ENCODE data around the gene THOC2. TPM values are rescaled to one million over a fixed set of nuclear protein-coding genes. Genes with fewer than 3 reads are reported as not detected.
"Not testable (repeated sequence)": the region's sequence is repeated elsewhere in the genome, so short reads cannot be mapped to it uniquely, and the experiment has no call there.

The THOC2 gene, protein sequence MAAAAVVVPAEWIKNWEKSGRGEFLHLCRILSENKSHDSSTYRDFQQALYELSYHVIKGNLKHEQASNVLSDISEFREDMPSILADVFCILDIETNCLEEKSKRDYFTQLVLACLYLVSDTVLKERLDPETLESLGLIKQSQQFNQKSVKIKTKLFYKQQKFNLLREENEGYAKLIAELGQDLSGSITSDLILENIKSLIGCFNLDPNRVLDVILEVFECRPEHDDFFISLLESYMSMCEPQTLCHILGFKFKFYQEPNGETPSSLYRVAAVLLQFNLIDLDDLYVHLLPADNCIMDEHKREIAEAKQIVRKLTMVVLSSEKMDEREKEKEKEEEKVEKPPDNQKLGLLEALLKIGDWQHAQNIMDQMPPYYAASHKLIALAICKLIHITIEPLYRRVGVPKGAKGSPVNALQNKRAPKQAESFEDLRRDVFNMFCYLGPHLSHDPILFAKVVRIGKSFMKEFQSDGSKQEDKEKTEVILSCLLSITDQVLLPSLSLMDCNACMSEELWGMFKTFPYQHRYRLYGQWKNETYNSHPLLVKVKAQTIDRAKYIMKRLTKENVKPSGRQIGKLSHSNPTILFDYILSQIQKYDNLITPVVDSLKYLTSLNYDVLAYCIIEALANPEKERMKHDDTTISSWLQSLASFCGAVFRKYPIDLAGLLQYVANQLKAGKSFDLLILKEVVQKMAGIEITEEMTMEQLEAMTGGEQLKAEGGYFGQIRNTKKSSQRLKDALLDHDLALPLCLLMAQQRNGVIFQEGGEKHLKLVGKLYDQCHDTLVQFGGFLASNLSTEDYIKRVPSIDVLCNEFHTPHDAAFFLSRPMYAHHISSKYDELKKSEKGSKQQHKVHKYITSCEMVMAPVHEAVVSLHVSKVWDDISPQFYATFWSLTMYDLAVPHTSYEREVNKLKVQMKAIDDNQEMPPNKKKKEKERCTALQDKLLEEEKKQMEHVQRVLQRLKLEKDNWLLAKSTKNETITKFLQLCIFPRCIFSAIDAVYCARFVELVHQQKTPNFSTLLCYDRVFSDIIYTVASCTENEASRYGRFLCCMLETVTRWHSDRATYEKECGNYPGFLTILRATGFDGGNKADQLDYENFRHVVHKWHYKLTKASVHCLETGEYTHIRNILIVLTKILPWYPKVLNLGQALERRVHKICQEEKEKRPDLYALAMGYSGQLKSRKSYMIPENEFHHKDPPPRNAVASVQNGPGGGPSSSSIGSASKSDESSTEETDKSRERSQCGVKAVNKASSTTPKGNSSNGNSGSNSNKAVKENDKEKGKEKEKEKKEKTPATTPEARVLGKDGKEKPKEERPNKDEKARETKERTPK (N-terminal part only)
- 51.2 and 57.0 TPM in 2 replicates for total RNA-seq (2014; rRNA removed)
- 13.6 TPM for polyA plus RNA-seq (2012)

- DNase-seq (ENCODE audit: low read depth): peak; percentile 86
Measured at GRCh38 chrX:123732670-123733363, at the start of gene THOC2. THOC2 (minus strand) TSS chrX:123733052; CDS start chrX:123733022, 30 bp downstream.

DNA sequence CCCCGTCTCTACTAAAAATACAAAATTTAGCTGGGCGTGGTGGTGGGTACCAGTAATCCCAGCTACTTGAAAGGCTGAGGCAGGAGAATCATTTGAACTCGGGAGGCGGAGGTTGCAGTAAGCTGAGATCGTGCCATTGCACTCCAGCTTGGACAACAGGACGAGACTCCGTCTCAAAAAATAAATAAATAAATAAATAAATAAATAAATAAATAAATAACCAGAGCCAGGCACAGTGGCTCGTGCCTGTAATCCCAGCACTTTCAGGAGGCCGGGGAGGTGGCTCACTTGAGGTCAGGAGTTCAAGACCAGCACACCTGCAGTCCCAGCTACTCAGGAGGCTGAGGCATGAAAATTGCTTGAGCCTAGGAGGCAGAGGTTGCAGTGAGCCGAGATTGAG lies 48.9 kb upstream of the THOC2 start:
- DNase-seq (ENCODE audit: low read depth): not testable (repeated sequence)

DNA sequence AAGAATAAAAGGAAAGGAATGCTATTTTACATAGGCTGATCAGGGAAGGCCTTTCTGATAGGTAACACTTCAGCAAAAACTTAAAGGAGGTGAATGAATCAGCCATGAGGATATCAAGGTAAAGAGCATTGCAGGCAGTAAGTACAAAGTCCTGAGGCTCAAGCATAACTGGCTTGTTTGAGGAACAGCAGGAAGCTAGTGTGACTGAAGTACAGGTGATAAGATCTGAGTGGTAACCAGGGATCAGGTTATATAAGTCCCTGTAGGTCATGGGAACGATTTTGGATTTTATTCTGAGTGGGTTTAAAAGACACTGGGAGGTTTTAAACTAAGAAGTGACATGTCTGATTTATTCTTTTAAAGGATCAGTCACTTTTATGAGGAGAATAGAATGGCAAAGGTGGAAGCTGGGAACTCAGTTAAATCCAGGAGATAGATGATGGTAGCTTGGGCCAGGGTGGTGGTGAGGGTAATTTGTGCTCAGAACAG lies 47.1 kb upstream of the THOC2 start:
- no peak for DNase-seq (ENCODE audit: low read depth)

DNA sequence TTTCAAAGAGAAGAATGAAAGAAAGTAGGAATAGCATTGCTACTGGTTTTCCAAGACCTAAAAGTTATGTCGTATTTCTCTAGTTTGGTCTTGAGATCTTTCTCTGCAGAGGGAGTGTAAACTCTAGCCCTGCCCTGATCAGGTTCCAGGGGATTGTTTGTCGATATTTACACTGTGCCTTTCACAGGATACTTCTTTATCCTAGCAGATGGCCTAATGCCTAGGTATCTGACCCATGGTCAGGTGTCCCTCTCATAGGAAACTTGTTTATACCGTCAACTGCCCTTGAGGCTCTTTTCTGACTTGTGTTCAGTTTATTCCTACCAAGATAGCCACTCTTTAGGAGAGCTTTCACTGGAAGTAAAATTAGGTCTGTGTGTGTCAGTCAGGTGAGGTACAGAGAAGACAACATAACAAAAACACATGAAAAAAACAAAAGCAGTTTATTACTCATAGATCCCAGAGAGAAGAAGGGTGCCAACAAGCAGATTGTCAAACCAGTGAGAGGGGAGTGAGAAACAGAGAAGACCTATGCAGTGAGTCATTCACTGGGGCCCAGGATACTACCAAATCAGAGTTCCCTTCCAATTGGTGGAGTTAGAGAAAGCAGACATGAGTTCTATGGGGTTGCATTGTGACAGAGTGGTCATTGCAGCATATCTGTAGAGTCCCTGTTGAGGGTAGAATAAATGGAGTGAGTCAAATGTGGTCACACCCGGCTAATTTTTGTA lies 40.6 kb upstream of the THOC2 start:
- peak; percentile 11 for DNase-seq (ENCODE audit: low read depth)

DNA sequence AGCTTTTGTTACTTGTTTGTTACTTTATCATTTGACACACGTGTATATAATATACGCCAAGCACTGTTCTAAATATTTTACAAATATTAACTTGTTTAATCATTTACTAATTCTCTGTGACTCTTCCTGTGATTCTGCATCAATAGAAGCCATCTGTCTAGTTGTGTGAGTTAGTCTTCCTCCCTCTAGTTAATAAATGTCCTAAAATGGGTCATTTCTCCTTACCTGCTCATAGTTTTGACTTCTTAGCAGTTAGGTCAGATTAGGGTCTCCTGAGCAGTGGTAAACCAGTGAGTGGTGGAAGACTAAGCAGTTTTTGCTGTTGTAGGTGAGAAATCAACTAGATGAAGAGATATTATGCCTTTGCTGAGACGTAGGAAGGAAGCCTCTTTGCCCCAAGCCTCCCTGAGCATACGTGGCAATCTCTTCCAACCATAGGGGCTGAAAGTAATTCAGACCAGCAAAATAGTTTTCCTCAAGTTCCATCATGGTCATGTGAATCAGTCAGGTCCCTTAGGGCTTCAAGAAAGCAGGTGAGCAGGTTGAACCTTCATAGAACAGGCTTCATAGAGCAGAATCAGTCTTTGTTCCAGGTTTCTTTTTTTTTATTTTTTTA lies 38.7 kb upstream of the THOC2 start:
- no peak for DNase-seq (ENCODE audit: low read depth)

DNA sequence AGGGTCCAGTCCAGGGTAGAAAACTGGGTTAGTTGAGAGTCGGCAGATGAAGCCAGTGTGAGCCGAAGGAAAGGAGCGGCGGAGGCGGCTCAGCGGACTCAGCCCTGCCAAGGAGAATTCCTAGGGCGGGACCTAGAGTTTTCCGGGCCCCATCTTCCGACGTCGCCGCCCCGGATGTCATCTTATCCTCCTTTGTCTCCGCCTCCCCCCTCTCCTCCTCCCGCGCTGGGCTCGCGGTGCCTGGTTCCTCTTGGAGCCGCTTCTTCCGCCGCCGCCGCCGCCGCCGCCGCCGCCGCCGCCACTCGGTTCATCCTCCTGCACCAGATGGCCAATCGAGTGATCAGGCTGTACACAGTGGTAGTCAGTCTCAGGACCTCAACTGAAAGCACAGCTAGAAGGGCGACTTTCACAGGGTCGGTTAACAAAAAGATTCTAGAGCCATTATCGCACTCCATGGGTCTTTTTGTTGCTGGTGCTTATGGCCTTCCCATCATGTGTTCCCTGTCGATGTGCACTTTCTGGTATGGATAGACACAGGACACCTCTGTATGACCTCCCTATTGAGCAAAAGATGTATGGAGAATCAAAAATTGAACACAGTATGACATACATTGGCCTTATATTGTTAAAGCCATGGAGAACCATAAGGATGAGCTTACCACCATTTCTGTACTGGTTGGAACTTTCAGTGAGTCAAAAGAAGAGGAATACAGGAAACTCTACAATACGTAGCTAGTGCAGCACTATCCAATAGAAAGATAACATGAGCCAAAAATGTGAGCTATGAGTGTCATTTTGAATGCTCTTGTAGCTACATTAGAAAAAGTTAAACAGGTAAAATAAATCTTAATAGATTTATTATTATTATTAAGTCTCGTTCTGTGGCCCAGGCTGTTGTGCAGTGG lies 32.4 kb upstream of the THOC2 start:
- DNase-seq (ENCODE audit: low read depth): peak; percentile 79

DNA sequence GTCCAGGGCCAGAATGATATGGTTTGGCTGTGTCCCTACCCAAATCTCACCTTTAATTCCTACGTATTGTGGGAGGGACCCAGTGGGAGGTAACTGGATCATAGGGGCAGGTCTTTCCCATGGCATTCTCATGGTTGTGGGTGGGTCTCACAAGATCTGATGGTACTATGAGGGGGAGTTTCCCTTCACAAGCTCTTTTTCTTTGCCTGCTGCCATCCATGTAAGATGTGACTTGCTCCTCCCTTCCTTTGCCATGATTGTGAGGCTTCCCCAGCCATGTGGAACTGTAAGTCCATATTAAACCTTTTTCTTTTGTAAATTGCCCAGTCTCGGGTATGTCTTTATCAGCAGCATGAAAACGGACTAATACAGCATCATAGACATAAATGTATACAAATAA lies 27.0 kb upstream of the THOC2 start:
- DNase-seq (ENCODE audit: low read depth): not testable (repeated sequence)

- DNase-seq (ENCODE audit: low read depth): not testable (repeated sequence)
Measured at GRCh38 chrX:123757794-123758193, 24.9 kb upstream of the THOC2 start.

GRCh38 chrX:123756320-123756719 lies 23.5 kb upstream of the THOC2 start:
- no peak for DNase-seq (ENCODE audit: low read depth)

DNA sequence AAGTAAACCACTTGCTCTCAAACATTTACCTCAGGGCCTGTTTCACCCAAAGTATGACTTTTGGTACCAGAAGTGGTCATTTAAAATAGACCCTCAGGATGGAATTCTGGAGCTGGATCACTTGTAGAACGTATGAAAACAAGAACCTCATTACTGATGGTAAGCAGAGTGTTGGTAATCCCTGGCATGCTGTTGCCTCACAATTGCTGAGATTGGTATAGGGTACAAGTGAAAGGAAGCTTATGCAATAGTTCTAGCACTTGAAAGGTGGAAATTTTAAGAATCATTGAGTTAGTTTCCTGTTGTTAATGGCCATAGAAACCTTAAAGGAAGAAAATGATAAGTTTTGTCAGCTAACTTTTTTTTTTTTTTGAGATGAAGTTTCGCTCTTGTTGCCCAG lies 22.3 kb upstream of the THOC2 start:
- DNase-seq (ENCODE audit: low read depth): no peak

DNA sequence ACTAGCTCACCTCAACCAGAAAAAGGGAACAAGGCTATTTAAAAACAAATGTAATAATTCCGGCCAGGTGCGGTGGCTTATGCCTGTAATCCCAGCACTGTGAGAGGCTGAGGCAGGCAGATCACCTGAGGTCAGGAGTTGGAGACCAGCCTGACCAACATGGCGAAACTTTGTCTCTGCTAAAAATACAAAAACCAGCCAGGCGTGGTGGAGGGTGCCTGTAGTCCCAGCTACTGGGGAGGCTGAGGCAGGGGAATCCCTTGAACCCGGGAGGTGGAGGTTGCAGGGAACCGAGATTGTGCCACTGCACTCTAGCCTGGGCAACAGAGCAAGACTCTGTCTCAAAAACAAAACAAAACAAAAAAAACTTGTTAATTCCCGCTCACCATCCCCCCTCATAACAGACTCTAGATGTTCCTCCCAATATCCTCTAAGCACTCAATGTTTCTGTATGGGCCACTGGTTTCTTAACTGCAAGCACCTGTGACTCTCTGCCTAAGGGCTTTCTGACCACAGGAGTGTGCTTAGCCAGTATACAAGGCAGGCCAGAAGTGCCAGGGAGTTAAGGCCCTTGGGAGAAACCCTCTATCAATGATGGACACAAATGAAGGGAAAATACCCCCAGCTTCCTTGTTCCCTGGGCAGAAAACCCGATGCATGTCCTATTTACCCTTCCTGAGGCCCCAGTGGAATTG lies 21.0 kb upstream of the THOC2 start:
- no peak for DNase-seq (ENCODE audit: low read depth)

DNA sequence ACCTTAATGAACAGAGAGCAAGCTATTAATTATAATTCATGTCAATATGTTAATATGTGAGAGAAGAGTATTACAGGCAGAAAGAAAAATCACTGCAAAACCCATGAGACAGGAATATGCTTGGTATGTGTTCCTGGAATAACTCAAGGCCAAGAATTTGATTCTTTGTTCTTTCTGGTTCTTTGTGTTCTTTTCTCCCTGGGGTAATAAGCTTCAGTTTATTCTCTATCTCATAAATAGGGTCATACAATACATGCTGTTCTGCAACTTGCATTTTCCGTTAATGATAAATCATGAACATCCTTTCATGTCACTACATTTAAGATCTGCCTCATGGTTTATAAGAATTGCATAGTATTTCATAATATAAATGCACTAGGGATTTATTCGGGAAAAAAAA lies 16.8 kb upstream of the THOC2 start:
- no peak for DNase-seq (ENCODE audit: low read depth)

GRCh38 chrX:123745511-123745910 lies 12.7 kb upstream of the THOC2 start:
- no peak for DNase-seq (ENCODE audit: low read depth)

DNA sequence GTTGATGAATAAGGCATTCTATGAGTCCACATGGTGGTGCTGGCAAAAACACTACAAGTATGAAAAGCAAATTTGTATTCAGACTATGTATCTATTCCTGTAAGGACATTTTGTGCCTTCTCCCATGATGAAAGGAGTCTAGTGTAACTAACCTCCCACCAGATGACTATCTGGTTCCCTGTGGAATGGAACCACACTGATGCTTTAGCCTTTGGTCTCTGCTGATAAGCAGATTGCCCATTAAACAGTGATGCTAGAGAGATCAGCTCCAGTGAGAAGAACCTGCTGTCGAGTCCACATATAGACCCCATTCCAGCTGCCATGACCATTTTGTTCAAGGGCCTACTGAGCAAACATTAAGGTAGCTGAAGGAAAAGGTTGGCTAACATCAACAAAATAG lies 10.5 kb upstream of the THOC2 start:
- DNase-seq (ENCODE audit: low read depth): no peak

- no peak for DNase-seq (ENCODE audit: low read depth)
Measured at GRCh38 chrX:123742440-123742839, 9.6 kb upstream of the THOC2 start.

DNA sequence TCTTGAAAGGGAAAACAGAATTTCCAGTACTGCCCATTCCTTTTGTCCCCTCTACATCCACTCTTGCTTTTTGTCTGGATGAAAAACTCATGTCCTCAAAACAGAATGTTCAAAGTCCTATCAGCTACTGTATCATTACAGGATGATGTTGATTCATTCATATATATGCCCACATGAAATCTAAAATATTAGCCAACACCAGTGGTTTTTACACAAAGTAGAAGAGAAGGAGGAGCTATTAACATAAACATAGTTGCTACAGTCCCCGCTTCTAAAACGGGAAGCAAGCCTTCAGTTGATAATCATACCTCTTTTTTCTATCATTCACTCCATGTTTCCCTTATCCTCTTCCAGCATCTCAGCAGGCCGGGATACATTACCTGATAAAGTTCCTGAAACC lies 7.7 kb upstream of the THOC2 start:
- DNase-seq (ENCODE audit: low read depth): no peak

- peak; percentile 7 for DNase-seq (ENCODE audit: low read depth)
Measured at GRCh38 chrX:123740006-123740405, 7.2 kb upstream of the THOC2 start.

DNA sequence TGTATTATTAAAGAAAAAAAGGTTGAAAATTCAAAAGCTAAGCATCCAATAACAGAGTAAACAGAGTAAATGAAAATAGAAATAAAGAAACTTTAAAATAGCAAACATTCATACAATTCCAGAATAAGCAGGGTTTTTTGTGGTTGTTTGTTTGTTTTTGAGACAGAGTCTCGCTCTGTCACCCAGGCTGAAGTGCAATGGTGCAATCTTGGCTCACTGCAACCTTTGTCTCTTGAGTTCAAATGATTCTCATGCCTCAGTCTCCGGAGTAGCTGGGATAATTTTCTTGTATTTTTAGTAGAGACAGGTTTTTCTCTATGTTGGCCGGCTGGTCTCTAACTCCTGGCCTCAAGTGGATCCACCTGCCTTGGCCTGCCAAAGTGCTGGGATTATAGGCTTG lies 6.6 kb upstream of the THOC2 start:
- no peak for DNase-seq (ENCODE audit: low read depth)

All from LHCN-M2 (cell line).